ENCODE results near the gene HOXC13.

The HOXC13 gene

DNA sequence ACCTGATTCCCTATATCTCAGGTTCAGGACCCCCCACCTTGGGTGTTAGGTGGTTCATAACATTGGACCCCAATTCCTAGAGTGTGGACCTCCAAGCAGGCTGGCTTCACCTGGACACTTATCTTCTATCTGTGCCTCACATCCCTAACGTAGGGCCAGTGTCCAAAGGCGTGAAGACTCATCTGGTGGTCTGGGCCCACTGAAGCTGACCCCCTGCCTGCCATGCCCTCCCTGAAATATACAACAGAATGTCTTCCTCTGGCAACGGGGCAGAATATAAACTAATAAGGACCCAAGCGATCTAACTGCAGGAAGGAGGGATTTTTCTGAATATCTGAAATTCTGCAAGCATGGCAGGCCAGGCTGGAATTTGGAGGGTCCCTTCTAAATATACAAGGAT is 5.6 kb downstream of the HOXC13 start:
- H3K27me3 ChIP-seq (ENCODE audit: control insufficient read depth, insufficient read depth, low read length) = peaks cover 45% of the 10 kb centered on the region
- no peaks in the 10 kb centered on the region for H3K36me3 ChIP-seq (ENCODE audit: control insufficient read depth, insufficient read depth, low read length)

DNA sequence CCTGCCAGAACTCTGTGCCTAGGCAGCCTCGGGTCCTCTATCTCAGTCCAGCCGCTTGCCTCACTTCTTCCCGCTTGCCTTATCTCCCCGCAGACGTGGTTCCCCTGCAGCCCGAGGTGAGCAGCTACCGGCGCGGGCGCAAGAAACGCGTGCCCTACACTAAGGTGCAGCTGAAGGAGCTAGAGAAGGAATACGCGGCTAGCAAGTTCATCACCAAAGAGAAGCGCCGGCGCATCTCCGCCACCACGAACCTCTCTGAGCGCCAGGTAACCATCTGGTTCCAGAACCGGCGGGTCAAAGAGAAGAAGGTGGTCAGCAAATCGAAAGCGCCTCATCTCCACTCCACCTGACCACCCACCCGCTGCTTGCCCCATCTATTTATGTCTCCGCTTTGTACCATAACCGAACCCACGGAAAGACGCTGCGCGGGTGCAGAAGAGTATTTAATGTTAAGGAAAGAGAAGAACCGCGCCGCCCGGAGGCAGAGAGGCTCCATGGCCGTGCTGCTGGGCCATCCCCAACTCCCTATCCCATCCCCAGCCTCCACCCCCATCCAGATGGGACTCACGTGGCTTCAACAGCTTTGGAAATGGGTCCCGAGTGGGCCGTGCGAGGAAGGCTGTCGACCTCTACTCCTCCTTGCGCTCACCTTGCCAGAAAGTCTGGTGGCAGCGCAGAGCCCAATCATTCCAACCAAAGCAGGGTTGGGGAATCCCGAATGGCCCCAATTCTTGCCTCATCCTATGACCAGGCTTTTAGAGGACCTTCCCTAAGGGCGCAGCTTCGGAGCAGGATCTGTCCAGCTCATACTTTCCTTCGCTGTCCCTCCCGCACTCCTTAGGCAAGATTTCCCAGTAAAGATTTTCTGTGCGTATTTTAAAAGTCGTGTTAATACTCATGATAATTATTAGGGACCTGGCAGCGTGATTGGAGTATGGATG is 6.5 kb downstream of the HOXC13 start:
- Histone ChIP-seq H3K4me1 (ENCODE audit: control insufficient read depth, insufficient read depth, low read length) (no peaks in the 10 kb centered on the region), H3K9ac (ENCODE audit: low read length) (no peak overlapping the region), H3K27me3 (ENCODE audit: control insufficient read depth, insufficient read depth, low read length) (peaks cover 46% of the 10 kb centered on the region), H3K4me3 (ENCODE audit: low read length) (no peak overlapping the region), H3K36me3 (ENCODE audit: control insufficient read depth, insufficient read depth, low read length) (no peaks in the 10 kb centered on the region), H3K27ac (ENCODE audit: low read depth, low read length) (no peak overlapping the region)

More for the DNA sequence above, 5.6 kb downstream of the HOXC13 start:
- H3K27ac ChIP-seq (ENCODE audit: low read depth, low read length) = no peak overlapping the region
- H3K4me3 ChIP-seq (ENCODE audit: low read length) = no peak overlapping the region
- no peaks in the 10 kb centered on the region for H3K4me1 ChIP-seq (ENCODE audit: control insufficient read depth, insufficient read depth, low read length)
- H3K9ac ChIP-seq (ENCODE audit: low read length) = no peak overlapping the region

DNA sequence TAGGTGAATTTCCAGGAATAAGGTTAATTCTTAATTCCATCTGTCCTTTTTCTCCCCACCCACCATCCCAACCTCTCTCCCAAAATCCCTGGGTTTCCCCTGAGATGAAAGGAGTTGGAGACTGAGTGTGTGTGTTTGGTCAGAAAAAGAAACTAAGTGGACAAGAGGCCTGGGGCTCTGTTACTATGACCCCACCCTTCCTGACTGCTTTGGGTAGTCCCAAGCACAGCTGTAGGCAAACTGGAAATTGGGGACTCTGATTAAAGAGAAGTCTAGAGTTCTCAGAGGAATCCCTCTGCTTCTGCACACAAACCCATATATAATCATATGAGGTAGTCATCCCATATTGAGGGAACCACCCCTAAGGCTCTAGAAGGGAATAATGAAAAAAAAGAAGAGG is 9.1 kb downstream of the HOXC13 start:
- no peaks in the 10 kb centered on the region for H3K4me1 ChIP-seq (ENCODE audit: control insufficient read depth, insufficient read depth, low read length)
- no peak overlapping the region for H3K9ac ChIP-seq (ENCODE audit: low read length)
- H3K36me3 ChIP-seq (ENCODE audit: control insufficient read depth, insufficient read depth, low read length) = no peaks in the 10 kb centered on the region
- H3K27ac ChIP-seq (ENCODE audit: low read depth, low read length) = no peak overlapping the region
- H3K27me3 ChIP-seq (ENCODE audit: control insufficient read depth, insufficient read depth, low read length) = peaks cover 59% of the 10 kb centered on the region
- no peak overlapping the region for H3K4me3 ChIP-seq (ENCODE audit: low read length)

DNA sequence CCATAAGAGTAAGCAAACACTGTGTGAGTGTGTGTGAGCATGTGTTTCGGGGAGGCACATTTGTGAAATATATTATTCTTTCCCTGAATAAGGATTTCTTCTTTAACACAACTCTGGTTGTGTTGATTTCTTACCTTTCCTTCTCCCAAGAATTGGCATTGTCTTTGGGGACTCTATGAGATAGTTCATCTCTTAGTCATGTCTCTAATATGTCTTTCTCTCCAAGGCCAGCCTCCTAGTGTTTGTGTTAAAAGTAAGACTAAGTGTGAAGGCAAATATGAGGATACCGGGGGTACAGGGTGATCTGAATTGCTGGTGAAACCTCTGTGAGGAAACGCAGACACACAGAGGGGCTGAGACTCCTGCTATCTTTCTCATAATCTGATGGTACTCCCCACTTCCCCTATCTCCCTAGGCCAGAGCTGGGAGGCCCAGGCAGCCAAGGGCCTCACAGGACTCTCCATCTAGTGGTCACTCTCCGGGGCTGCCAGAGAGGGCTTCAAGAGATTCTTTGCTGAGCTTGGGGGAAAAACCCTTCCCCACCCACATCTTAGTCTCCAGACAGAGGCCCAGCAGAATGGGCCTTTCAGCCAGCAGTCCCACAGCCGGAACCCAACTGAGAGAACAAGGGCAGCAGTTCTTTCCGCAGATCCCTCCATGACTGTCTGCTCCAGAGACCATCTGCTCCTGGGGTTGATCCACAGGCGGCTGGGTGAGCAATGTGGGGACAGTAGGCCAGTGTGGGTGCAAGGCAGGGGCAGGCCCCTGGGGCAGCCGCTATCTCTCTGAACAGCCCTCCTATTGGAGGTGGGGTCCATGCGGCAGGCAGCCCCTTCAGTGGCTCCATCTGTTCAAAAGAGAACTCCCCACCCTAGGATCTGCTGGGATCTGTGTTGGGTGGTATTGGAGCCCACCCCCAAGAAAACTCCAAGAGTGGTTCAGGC is 10.3 kb downstream of the HOXC13 start:
- H3K27me3 ChIP-seq (ENCODE audit: control insufficient read depth, insufficient read depth, low read length) = peaks cover 64% of the 10 kb centered on the region
- no peak overlapping the region for H3K4me3 ChIP-seq (ENCODE audit: low read length)
- no peaks in the 10 kb centered on the region for H3K4me1 ChIP-seq (ENCODE audit: control insufficient read depth, insufficient read depth, low read length)
- no peaks in the 10 kb centered on the region for H3K36me3 ChIP-seq (ENCODE audit: control insufficient read depth, insufficient read depth, low read length)
- no peak overlapping the region for H3K27ac ChIP-seq (ENCODE audit: low read depth, low read length)
- no peak overlapping the region for H3K9ac ChIP-seq (ENCODE audit: low read length)

DNA sequence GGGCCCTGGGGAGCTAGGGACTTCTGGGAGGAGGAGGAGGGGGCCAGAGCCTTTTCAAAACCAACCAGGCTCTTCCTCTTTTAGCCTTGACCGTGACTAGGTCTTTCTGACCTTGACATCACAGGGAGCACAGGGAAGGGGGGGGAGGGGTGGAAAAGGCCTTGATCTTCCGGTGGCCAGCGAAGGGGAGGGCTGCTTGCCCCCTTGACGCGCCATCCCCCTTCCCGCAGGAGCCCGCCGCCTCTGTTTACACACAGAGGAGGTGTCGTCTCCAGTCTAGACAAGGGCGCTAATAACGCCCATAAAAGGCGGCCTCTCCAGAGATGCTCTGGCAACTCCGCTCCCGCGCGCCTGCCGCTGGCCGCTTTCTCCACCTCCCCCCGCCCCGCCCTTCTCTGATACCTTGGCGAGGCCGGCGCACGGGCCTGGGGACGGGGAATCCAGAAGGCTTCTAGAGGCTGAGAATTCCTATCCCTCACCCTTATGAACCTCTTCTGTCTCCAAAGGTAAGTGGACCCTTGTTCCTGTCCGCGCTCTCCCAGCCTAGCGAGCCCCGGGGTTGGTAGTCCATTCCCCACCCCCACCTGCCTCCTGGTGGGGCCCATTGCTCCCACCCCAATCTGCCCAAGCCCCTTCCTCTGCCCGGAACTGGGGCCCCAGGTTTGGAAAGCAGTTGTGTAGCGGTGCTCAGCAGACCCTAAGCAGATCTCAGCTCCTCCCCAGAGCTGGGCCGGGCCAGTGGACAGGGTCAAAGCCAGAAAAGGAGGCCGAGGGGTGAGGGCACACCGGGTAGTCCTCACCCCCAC is 11.2 kb downstream of the HOXC13 start:
- Histone ChIP-seq H3K27me3 (ENCODE audit: control insufficient read depth, insufficient read depth, low read length) (peaks cover 65% of the 10 kb centered on the region), H3K36me3 (ENCODE audit: control insufficient read depth, insufficient read depth, low read length) (no peaks in the 10 kb centered on the region), H3K4me3 (ENCODE audit: low read length) (no peak overlapping the region), H3K4me1 (ENCODE audit: control insufficient read depth, insufficient read depth, low read length) (no peaks in the 10 kb centered on the region), H3K9ac (ENCODE audit: low read length) (no peak overlapping the region), H3K27ac (ENCODE audit: low read depth, low read length) (no peak overlapping the region)

DNA sequence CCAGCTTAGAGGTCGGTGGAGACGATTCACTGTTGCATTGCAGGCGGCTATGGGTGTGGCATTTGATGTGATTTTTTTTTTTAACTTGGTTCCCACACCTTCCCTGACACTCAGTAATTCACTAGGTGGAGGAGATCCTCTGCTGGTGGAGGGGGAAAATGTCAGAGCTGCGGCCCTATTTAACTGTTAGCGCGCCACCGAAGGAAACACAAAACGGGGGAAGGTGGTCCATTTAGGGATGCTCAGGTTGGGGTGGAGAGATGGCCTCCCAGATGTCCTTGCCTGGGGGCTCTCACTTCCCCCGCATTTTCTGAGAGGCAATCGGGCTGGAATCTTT is 11.8 kb downstream of the HOXC13 start:
- peaks cover 61% of the 10 kb centered on the region for H3K27me3 ChIP-seq (ENCODE audit: control insufficient read depth, insufficient read depth, low read length)
- no peak overlapping the region for H3K9ac ChIP-seq (ENCODE audit: low read length)
- no peak overlapping the region for H3K4me3 ChIP-seq (ENCODE audit: low read length)
- no peak overlapping the region for H3K27ac ChIP-seq (ENCODE audit: low read depth, low read length)
- no peaks in the 10 kb centered on the region for H3K36me3 ChIP-seq (ENCODE audit: control insufficient read depth, insufficient read depth, low read length)
- no peaks in the 10 kb centered on the region for H3K4me1 ChIP-seq (ENCODE audit: control insufficient read depth, insufficient read depth, low read length)

DNA sequence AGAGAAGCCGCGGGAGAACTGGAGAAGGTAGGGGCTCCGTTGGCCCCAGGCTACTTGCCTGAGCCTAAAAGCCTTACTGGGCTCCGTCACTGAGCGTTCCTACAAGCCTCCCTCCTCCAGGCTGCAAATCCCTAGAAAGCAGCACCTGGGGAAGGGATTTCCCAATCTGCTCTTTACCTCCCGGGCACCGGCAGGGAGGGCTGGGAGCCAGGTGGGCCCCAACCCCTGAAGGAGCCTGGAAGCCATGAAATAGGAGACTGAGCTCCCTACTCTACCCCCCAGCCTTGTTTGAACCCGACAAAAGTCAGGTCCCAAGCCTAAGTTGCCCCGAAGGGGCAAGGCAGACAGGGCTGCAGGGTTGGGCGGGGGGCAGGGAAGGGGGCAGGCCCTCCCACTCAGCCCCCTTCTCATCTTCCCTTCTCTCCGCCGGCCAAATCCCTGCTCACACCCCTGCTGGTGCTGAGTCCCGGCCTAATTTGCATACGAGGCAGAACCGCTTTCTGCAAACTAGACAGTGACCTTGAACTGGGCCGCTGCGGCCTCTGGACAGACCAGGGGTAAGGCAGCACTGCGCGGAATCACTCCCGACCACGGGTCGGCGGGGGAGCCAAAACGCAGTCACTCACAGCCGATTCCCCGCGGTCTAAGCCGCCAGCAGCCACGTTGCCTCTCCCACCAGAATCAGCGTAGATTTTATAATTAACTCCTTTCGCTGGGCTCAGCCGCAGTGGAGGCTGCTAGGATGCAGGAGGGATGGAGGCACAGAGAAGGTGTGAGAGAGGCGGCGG is 12.4 kb downstream of the HOXC13 start:
- Histone ChIP-seq H3K27ac (ENCODE audit: low read depth, low read length) (no peak overlapping the region), H3K4me3 (ENCODE audit: low read length) (no peak overlapping the region), H3K9ac (ENCODE audit: low read length) (no peak overlapping the region), H3K36me3 (ENCODE audit: control insufficient read depth, insufficient read depth, low read length) (no peaks in the 10 kb centered on the region), H3K27me3 (ENCODE audit: control insufficient read depth, insufficient read depth, low read length) (peaks cover 61% of the 10 kb centered on the region), H3K4me1 (ENCODE audit: control insufficient read depth, insufficient read depth, low read length) (no peaks in the 10 kb centered on the region)

DNA sequence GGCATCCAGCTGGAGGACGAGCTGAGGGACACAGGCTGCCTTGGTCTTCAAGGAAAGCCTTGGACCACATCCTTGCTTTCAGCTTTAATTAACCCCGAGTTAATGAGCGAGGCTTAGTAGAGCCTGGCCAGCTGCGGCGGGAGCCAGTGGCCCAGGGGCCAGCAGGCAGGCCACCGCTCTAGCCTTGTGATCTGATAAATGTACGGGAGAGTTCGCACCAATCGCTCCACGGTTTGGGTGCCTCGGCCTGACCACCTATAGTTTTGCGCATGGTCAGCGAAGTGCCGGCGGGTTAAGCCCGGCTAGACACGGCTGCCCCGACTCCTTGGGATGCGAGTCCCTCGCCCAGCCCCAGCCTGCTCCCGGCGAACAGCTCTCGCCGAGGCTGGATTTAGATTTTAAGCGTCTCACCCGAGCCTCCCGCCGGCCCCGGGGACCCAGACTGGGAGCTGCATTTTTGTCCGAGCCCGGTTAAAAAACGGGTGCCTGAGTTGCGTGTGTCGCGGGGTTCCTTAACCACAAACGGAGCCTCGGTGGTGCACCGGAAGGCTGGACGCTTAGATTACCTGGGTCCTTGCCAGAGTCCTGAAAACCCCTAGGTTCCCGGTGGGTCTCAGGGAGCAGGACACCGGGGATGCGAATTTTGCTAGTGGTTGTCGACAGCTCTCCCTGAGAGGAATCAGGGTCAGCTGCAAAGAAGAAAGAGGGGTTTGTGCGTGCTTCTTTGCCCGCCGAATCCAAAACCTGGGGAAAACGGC is 13.1 kb downstream of the HOXC13 start:
- peaks cover 66% of the 10 kb centered on the region for H3K27me3 ChIP-seq (ENCODE audit: control insufficient read depth, insufficient read depth, low read length)
- H3K36me3 ChIP-seq (ENCODE audit: control insufficient read depth, insufficient read depth, low read length) = no peaks in the 10 kb centered on the region
- H3K27ac ChIP-seq (ENCODE audit: low read depth, low read length) = no peak overlapping the region
- H3K4me3 ChIP-seq (ENCODE audit: low read length) = no peak overlapping the region
- no peak overlapping the region for H3K9ac ChIP-seq (ENCODE audit: low read length)
- no peaks in the 10 kb centered on the region for H3K4me1 ChIP-seq (ENCODE audit: control insufficient read depth, insufficient read depth, low read length)

DNA sequence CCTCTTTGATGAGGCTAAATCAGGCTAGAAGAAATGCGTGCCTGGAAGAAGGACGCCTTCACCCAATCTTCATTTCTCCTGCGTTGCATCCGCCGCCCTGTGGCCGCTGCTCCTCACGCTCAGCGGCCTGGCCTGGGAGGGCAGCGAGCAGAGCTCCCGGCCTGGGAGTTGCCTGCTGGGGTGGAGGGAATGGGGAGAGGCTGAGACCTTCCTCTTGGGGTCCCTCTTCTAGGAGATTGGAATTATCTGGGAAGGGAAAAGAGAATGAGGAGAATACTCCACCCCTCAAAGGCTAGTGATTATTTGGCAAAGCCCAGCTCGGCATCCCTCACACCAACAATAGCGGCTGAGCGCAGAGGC is 13.7 kb downstream of the HOXC13 start:
- Histone ChIP-seq H3K27ac (ENCODE audit: low read depth, low read length) (no peak overlapping the region), H3K36me3 (ENCODE audit: control insufficient read depth, insufficient read depth, low read length) (no peaks in the 10 kb centered on the region), H3K4me1 (ENCODE audit: control insufficient read depth, insufficient read depth, low read length) (no peaks in the 10 kb centered on the region), H3K9ac (ENCODE audit: low read length) (no peak overlapping the region), H3K27me3 (ENCODE audit: control insufficient read depth, insufficient read depth, low read length) (peaks cover 70% of the 10 kb centered on the region), H3K4me3 (ENCODE audit: low read length) (no peak overlapping the region)

DNA sequence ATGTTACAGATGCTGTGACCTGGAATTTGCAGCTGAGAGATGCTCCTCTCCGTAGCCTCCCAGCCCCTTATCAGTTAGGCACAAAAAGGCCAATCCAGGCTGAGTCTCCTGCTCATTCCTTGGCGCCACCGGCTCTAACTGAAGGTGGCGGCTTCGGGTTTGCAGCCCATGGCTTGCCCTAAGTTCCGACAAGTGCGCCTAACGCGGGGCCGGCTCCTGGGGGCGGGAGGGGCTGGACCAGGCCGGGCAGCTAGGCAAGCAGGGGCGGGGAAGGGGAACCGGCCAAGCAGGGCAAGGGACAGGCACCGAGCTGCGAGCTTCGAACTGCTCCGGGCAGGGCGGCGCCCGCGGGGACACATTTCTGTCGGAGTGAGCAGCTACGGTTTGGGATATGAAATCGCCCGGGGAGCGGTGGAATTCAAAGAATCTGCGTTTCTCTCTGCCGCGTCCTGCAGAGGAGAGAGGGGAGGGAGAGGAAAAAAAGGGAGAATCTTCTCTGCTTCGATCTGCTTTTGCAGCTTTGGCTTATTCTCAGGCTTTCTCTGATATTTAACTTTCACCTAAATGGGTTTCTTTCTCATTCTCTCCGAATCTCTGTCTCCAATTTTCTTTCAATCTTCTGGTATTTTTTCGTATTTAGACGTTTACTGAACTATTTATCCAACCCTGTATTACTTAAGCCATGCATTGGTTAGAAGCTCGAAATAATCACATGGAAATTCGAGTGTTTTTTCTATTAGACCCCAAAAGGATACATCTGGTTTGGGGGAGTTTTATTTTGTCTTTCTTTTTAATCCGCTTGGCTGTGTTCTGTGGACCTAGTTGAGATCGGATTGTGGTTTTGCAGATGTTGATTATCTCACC is 14.5 kb downstream of the HOXC13 start:
- H3K4me3 ChIP-seq (ENCODE audit: low read length) = no peak overlapping the region
- H3K4me1 ChIP-seq (ENCODE audit: control insufficient read depth, insufficient read depth, low read length) = no peaks in the 10 kb centered on the region
- H3K9ac ChIP-seq (ENCODE audit: low read length) = no peak overlapping the region
- no peak overlapping the region for H3K27ac ChIP-seq (ENCODE audit: low read depth, low read length)
- peaks cover 73% of the 10 kb centered on the region for H3K27me3 ChIP-seq (ENCODE audit: control insufficient read depth, insufficient read depth, low read length)
- H3K36me3 ChIP-seq (ENCODE audit: control insufficient read depth, insufficient read depth, low read length) = no peaks in the 10 kb centered on the region

All from rectal smooth muscle tissue (tissue), 1 donor.